Mesodermal cell (in vitro differentiated cells): Measurements from ENCODE around the gene RPS13.
"Not testable (repeated sequence)": the region's sequence is repeated elsewhere in the genome, so short reads cannot be mapped to it uniquely, and the experiment has no call there.

ENCODE experiments used
- H3K27ac ChIP-seq: 2 replicates; pipeline ENCODE4 v1.7.0; 2013; ENCODE audit warnings: mild to moderate bottlenecking, low read depth, low read length, moderate library complexity; ENCODE audit not compliant: severe bottlenecking
- H3K36me3 ChIP-seq: 2 replicates; pipeline ENCODE4 v1.7.1; 2013; ENCODE audit warnings: mild to moderate bottlenecking, low read length, moderate library complexity; ENCODE audit not compliant: control insufficient read depth, insufficient read depth
- H3K4me1 ChIP-seq: one replicate; pipeline ENCODE4 v1.7.1; 2013; ENCODE audit warnings: mild to moderate bottlenecking, low read length; ENCODE audit not compliant: insufficient read depth, control insufficient read depth, poor library complexity, severe bottlenecking
- H3K4me3 ChIP-seq: 2 replicates; pipeline ENCODE4 v1.7.0; 2013; ENCODE audit warnings: low read length, control low read depth, mild to moderate bottlenecking; ENCODE audit not compliant: insufficient read depth, poor library complexity, severe bottlenecking; ENCODE audit errors: extremely low read depth
- H3K9me3 ChIP-seq: 2 replicates; pipeline ENCODE4 v1.7.1; 2013; ENCODE audit warnings: mild to moderate bottlenecking, low read length, moderate library complexity; ENCODE audit not compliant: control insufficient read depth
- WGBS, 2 experiments: methylation state at CpG; one replicate each; pipeline ENCODE4 v1.1.5; 2013; ENCODE audit warnings: missing lambda C conversion rate in 2 of 2; ENCODE audit not compliant: insufficient coverage in 2 of 2; 5-methylcytosine and 5-hydroxymethylcytosine counted together

The RPS13 gene

GRCh38 chr11:17034027-17034426, 43.4 kb downstream of the RPS13 start:
- H3K36me3 ChIP-seq, H3K9me3 ChIP-seq, H3K4me3 ChIP-seq, H3K27ac ChIP-seq, H3K4me1 ChIP-seq: not testable (repeated sequence)
- WGBS, 2 experiments = 93 to 94% methylated on average over 4 to 6 of the region's 10 CpGs

GRCh38 chr11:17026487-17027082, 50.9 kb downstream of the RPS13 start:
- H3K9me3 ChIP-seq = no peaks in the 10 kb centered on the region
- no peaks in the 10 kb centered on the region for H3K36me3 ChIP-seq
- no peak overlapping the region for H3K4me3 ChIP-seq
- no peak overlapping the region for H3K27ac ChIP-seq
- WGBS, 2 experiments = no CpG with 5 or more reads among the region's 3 CpGs
- no peaks in the 10 kb centered on the region for H3K4me1 ChIP-seq

DNA sequence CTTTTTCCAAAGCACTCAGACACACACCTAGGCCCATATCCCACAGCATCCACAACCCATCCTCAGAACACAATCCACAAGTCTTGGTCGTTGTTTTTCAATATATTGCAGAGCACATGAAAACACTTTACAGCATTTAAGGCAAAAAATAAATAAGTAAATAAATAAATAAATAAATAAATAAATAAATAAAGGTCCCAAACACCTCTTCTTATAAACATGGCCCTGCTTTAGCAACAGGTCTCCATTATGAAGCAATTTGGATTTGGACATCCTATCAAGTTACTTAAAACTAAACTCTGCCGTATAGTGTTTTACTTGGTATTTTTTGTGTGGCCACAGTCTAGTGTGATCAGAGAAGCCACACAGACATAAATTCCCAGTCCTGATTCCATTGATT, 52.5 kb downstream of the RPS13 start:
- no CpG with 5 or more reads among the region's 2 CpGs for WGBS, 2 experiments
- no peak overlapping the region for H3K27ac ChIP-seq
- no peaks in the 10 kb centered on the region for H3K36me3 ChIP-seq
- H3K4me3 ChIP-seq = no peak overlapping the region
- no peaks in the 10 kb centered on the region for H3K9me3 ChIP-seq
- H3K4me1 ChIP-seq = peaks cover 7% of the 10 kb centered on the region
